HEK293 (cell line): ENCODE measurements around the gene MAP3K20.
"Not testable (repeated sequence)": the region's sequence is repeated elsewhere in the genome, so short reads cannot be mapped to it uniquely, and the experiment has no call there.

Source experiments
- CTCF ChIA-PET: fragments of 350-600 bp; formaldehyde crosslinking; extraction: SDS; loops from one replicate; lab custom pipeline; 2021; ENCODE audit warnings: antibody characterized with exemption; lab: Yijun Ruan, JAX
- POLR2A ChIA-PET: fragments of 300-600 bp; formaldehyde crosslinking; extraction: SDS; loops from one replicate; lab custom pipeline; 2020; ENCODE audit warnings: antibody characterized with exemption, inconsistent platforms; lab: Yijun Ruan, JAX
- H3K27ac ChIP-seq: fragments of 200-500 bp; sonication (Bioruptor generic); 2 replicates; pipeline ENCODE4 v1.5.1; 2014; ENCODE audit warnings: low read depth, low read length, control low read depth, inconsistent platforms; ENCODE audit errors: extremely low read depth
- H3K36me3 ChIP-seq, 2 experiments: fragments of 200-500 bp in 1 of 2; sonication (Bioruptor generic) in 1 of 2; 1 replicate in 1 of 2; 2 replicates in 1 of 2; pipeline ENCODE4 v1.5.1; 2014 to 2017; ENCODE audit warnings: inconsistent platforms in 2 of 2, low read length in 2 of 2; ENCODE audit not compliant: control insufficient read depth in 2 of 2, insufficient read depth in 1 of 2
- H3K4me1 ChIP-seq: fragments of 200-500 bp; sonication (Bioruptor generic); 2 replicates; pipeline ENCODE4 v1.5.1; 2014; ENCODE audit warnings: mild to moderate bottlenecking, low read length, inconsistent platforms; ENCODE audit not compliant: control insufficient read depth, insufficient read depth
- H3K4me3 ChIP-seq: 2 replicates; pipeline ENCODE4 v1.5.1; 2011; ENCODE audit warnings: low read depth, mild to moderate bottlenecking, control low read depth, low read length, moderate library complexity
- H3K9me3 ChIP-seq: fragments of 200-500 bp; sonication (Bioruptor generic); 2 replicates; pipeline ENCODE4 v1.5.1; 2014; ENCODE audit warnings: low read depth, low read length, inconsistent platforms; ENCODE audit not compliant: control insufficient read depth, insufficient read depth
- HOXC10 ChIP-seq: sonication (generic); formaldehyde crosslinking; IDR thresholded peaks from 2 replicates; pipeline ENCODE4 v1.8.1; 2023; ENCODE audit warnings: mild to moderate bottlenecking, missing genetic modification reagents
- KLF1 ChIP-seq: fragments of 450-650 bp; formaldehyde crosslinking; IDR thresholded peaks from 2 replicates; pipeline ENCODE4 v1.5.1; 2016; ENCODE audit warnings: missing biosample characterization, missing genetic modification characterization
- MEIS1 ChIP-seq: sonication (generic); formaldehyde crosslinking; IDR thresholded peaks from 2 replicates; pipeline ENCODE4 v1.8.1; 2022; ENCODE audit warnings: missing genetic modification reagents, mild to moderate bottlenecking, borderline replicate concordance
- OVOL3 ChIP-seq: fragments of 450-650 bp; formaldehyde crosslinking; IDR thresholded peaks from 2 replicates; pipeline ENCODE4 v1.5.1; 2016; ENCODE audit warnings: missing biosample characterization, missing genetic modification characterization
- REPIN1 ChIP-seq: fragments of 450-650 bp; formaldehyde crosslinking; IDR thresholded peaks from 2 replicates; pipeline ENCODE4 v1.5.1; 2017; ENCODE audit warnings: missing biosample characterization, missing genetic modification characterization, low read depth
- ZBTB1 ChIP-seq: fragments of 450-650 bp; formaldehyde crosslinking; IDR thresholded peaks from 2 replicates; pipeline ENCODE4 v1.5.1; 2016; ENCODE audit warnings: missing biosample characterization, missing genetic modification characterization
- ZFP37 ChIP-seq: fragments of 450-650 bp; formaldehyde crosslinking; IDR thresholded peaks from 2 replicates; pipeline ENCODE4 v1.5.1; 2016; ENCODE audit warnings: missing biosample characterization, missing genetic modification characterization
- ZNF146 ChIP-seq: fragments of 450-650 bp; formaldehyde crosslinking; IDR thresholded peaks from 2 replicates; pipeline ENCODE4 v1.5.1; 2016; ENCODE audit warnings: missing biosample characterization, missing genetic modification characterization
- ZNF155 ChIP-seq: fragments of 450-650 bp; formaldehyde crosslinking; IDR thresholded peaks from 2 replicates; pipeline ENCODE4 v1.5.1; 2016; ENCODE audit warnings: missing biosample characterization, missing genetic modification characterization
- ZNF16 ChIP-seq: fragments of 450-650 bp; formaldehyde crosslinking; IDR thresholded peaks from 2 replicates; pipeline ENCODE4 v1.5.1; 2016; ENCODE audit warnings: low read depth, missing biosample characterization, missing genetic modification characterization
- ZNF366 ChIP-seq: fragments of 450-650 bp; formaldehyde crosslinking; conservative IDR thresholded peaks from 2 replicates; pipeline ENCODE4 v1.5.1; 2016; ENCODE audit warnings: missing biosample characterization, missing genetic modification characterization
- ZNF555 ChIP-seq: fragments of 450-650 bp; formaldehyde crosslinking; conservative IDR thresholded peaks from 2 replicates; pipeline ENCODE4 v1.5.1; 2017; ENCODE audit warnings: missing biosample characterization, mild to moderate bottlenecking, missing genetic modification characterization, inconsistent platforms
- ZNF561 ChIP-seq: fragments of 450-650 bp; IDR thresholded peaks from 2 replicates; pipeline ENCODE4 v1.5.1; 2018; ENCODE audit warnings: missing biosample characterization, missing genetic modification characterization, borderline replicate concordance
- ZNF580 ChIP-seq: fragments of 450-650 bp; formaldehyde crosslinking; IDR thresholded peaks from 2 replicates; pipeline ENCODE4 v1.5.1; 2016; ENCODE audit warnings: missing biosample characterization, missing genetic modification characterization
- ZNF600 ChIP-seq: fragments of 450-650 bp; formaldehyde crosslinking; IDR thresholded peaks from 2 replicates; pipeline ENCODE4 v1.5.1; 2016; ENCODE audit warnings: missing biosample characterization, missing genetic modification characterization
- ZNF624 ChIP-seq: fragments of 450-650 bp; formaldehyde crosslinking; IDR thresholded peaks from 2 replicates; pipeline ENCODE4 v1.5.1; 2017; ENCODE audit warnings: missing biosample characterization, missing genetic modification characterization
- ZNF776 ChIP-seq: fragments of 450-650 bp; formaldehyde crosslinking; IDR thresholded peaks from 2 replicates; pipeline ENCODE4 v1.5.0; 2017; ENCODE audit warnings: missing biosample characterization, missing genetic modification characterization, borderline replicate concordance
- ZNF791 ChIP-seq: fragments of 450-650 bp; formaldehyde crosslinking; IDR thresholded peaks from 2 replicates; pipeline ENCODE4 v1.5.1; 2016; ENCODE audit warnings: missing biosample characterization, missing genetic modification characterization
- ZSCAN23 ChIP-seq: fragments of 450-650 bp; formaldehyde crosslinking; IDR thresholded peaks from 2 replicates; pipeline ENCODE4 v1.5.1; 2016; ENCODE audit warnings: missing biosample characterization, missing genetic modification characterization
- TF ChIP-seq, protein P1 (sequence below): fragments of 450-650 bp; formaldehyde crosslinking; IDR thresholded peaks from 2 replicates; pipeline ENCODE4 v1.5.1; 2016; ENCODE audit warnings: missing biosample characterization, missing genetic modification characterization
- TF ChIP-seq, protein P2 (sequence below): fragments of 450-650 bp; IDR thresholded peaks from 2 replicates; pipeline ENCODE4 v1.5.1; 2018; ENCODE audit warnings: missing biosample characterization, missing genetic modification characterization
- TF ChIP-seq, protein P3 (sequence below): fragments of 450-650 bp; formaldehyde crosslinking; IDR thresholded peaks from 2 replicates; pipeline ENCODE4 v1.5.1; 2016; ENCODE audit warnings: missing biosample characterization, missing genetic modification characterization

The MAP3K20 gene

DNA sequence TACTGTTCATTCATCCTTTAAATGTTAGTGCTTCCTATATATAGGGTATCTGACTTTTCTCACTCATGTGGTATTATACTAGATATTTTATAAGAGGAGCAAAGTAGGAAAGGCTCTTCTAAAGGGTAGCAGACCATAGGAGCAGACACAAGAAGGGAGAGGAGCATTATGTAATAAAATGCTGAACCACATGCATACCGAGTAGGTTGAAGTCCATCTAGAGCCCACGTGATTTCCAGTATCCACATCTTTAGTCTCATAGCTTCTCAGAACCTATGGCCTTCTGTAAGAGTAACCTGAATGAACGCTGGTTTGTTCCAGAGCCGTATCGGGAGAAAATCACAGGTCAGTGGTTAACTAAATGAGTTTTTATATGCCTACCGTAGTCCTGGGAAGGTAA lies 85.9 kb downstream of the MAP3K20 start:
- POLR2A ChIA-PET: no interaction called here

GRCh38 chr2:173163357-173163756 lies 87.7 kb downstream of the MAP3K20 start:
- not testable (repeated sequence) for H3K4me3 ChIP-seq, H3K9me3 ChIP-seq, H3K27ac ChIP-seq, H3K36me3 ChIP-seq
- TF ChIP-seq, protein P1, sequence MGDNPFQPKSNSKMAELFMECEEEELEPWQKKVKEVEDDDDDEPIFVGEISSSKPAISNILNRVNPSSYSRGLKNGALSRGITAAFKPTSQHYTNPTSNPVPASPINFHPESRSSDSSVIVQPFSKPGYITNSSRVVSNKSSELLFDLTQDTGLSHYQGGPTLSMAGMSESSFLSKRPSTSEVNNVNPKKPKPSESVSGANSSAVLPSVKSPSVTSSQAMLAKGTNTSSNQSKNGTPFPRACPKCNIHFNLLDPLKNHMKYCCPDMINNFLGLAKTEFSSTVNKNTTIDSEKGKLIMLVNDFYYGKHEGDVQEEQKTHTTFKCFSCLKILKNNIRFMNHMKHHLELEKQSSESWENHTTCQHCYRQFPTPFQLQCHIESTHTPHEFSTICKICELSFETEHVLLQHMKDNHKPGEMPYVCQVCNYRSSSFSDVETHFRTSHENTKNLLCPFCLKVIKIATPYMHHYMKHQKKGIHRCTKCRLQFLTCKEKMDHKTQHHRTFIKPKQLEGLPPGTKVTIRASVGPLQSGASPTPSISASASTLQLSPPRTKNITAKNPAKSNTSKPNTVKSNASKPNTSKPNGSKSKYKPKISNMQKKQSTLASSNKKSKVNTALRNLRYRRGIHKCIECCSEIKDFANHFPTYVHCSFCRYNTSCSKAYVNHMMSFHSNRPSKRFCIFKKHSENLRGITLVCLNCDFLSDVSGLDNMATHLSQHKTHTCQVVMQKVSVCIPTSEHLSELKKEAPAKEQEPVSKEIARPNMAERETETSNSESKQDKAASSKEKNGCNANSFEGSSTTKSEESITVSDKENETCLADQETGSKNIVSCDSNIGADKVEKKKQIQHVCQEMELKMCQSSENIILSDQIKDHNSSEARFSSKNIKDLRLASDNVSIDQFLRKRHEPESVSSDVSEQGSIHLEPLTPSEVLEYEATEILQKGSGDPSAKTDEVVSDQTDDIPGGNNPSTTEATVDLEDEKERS (tag by site-specific recombination): peak; percentile 67; the same call in 1 of the 2 replicates
- TF ChIP-seq ZNF580 (tag by site-specific recombination): peak; percentile 91
- TF ChIP-seq ZNF146: peak; percentile 99
- TF ChIP-seq, all 188 proteins: peak for 3; not testable (repeated sequence) for 185
- CTCF ChIA-PET: interaction anchor here (0.8 kb wide), 1 partner anchor 12 kb away, joined by 4 read pairs; no protein-coding TSS in a partner anchor
- POLR2A ChIA-PET: not testable (repeated sequence)
- H3K4me1 ChIP-seq: peaks cover 12% of the 10 kb centered on the region

More for the DNA sequence above, 85.9 kb downstream of the MAP3K20 start:
- TF ChIP-seq ZNF600 (no peak), ZSCAN23 (tag by site-specific recombination) (no peak), ZNF580 (tag by site-specific recombination) (no peak), ZNF366 (tag by site-specific recombination) (no peak), ZFP37 (tag by site-specific recombination) (no peak), ZNF776 (no peak), ZNF561 (tag by site-specific recombination) (no peak), ZBTB1 (tag by site-specific recombination) (no peak), ZNF155 (tag by site-specific recombination) (no peak), REPIN1 (tag by site-specific recombination) (no peak), MEIS1 (no peak), OVOL3 (tag by site-specific recombination) (no peak), HOXC10 (no peak), ZNF791 (tag by site-specific recombination) (no peak), ZNF624 (no peak), ZNF555 (tag by site-specific recombination) (no peak), KLF1 (tag by site-specific recombination) (no peak), ZNF16 (no peak)
- TF ChIP-seq, protein P2, sequence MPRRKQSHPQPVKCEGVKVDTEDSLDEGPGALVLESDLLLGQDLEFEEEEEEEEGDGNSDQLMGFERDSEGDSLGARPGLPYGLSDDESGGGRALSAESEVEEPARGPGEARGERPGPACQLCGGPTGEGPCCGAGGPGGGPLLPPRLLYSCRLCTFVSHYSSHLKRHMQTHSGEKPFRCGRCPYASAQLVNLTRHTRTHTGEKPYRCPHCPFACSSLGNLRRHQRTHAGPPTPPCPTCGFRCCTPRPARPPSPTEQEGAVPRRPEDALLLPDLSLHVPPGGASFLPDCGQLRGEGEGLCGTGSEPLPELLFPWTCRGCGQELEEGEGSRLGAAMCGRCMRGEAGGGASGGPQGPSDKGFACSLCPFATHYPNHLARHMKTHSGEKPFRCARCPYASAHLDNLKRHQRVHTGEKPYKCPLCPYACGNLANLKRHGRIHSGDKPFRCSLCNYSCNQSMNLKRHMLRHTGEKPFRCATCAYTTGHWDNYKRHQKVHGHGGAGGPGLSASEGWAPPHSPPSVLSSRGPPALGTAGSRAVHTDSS (tag by site-specific recombination): no peak
- TF ChIP-seq, protein P3, sequence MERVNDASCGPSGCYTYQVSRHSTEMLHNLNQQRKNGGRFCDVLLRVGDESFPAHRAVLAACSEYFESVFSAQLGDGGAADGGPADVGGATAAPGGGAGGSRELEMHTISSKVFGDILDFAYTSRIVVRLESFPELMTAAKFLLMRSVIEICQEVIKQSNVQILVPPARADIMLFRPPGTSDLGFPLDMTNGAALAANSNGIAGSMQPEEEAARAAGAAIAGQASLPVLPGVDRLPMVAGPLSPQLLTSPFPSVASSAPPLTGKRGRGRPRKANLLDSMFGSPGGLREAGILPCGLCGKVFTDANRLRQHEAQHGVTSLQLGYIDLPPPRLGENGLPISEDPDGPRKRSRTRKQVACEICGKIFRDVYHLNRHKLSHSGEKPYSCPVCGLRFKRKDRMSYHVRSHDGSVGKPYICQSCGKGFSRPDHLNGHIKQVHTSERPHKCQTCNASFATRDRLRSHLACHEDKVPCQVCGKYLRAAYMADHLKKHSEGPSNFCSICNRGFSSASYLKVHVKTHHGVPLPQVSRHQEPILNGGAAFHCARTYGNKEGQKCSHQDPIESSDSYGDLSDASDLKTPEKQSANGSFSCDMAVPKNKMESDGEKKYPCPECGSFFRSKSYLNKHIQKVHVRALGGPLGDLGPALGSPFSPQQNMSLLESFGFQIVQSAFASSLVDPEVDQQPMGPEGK (tag by site-specific recombination): no peak
- no peaks in the 10 kb centered on the region for H3K9me3 ChIP-seq
- CTCF ChIA-PET: interaction anchor here (2.0 kb wide), 1 partner anchor 49 kb away, joined by 4 read pairs; no protein-coding TSS in a partner anchor
- H3K27ac ChIP-seq: no peak overlapping the region
- H3K36me3 ChIP-seq: no peaks in the 10 kb centered on the region
- no peak overlapping the region for H3K4me3 ChIP-seq
- peaks cover 9% of the 10 kb centered on the region for H3K4me1 ChIP-seq
